ENCODE measurements around the gene BRINP2. TPM values are rescaled to one million over a fixed set of nuclear protein-coding genes. Genes with fewer than 3 reads are reported as not detected.
"Not testable (repeated sequence)": the region's sequence is repeated elsewhere in the genome, so short reads cannot be mapped to it uniquely, and the experiment has no call there.

The BRINP2 gene
- total and polyA plus RNA-seq, 2 of the 4 experiments (the other 2 are of a cell fraction): not detected

DNA sequence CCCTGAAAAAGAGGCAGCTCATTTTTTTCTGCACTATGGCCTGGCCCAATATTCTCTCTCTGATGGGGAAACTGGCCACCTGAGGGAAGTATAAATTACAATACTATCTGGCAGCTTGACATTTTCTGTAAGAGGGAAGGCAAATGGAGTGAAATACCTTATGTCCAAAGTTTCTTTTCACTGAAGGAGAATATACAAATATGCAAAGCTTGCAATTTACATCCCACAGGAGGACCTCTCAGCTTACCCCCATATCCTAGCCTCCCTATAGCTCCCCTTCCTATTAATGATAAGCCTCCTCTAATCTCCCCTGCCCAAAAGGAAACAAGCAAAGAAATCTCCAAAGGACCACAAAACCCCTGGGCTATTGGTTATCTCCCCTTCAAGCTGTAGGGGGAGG is 150.7 kb downstream of the BRINP2 start:
- H3K27me3 ChIP-seq (ENCODE audit: control insufficient read depth, insufficient read depth, low read length); H3K14ac ChIP-seq (replicated peaks; ENCODE audit: low read depth, low read length); H4K8ac ChIP-seq (ENCODE audit: low read depth in 2 of 2, low read length in 2 of 2); CTCF ChIA-PET; H3K4me1 ChIP-seq (ENCODE audit: control insufficient read depth, insufficient read depth, low read length); BruUV-seq (replicated peaks); ATAC-seq (ENCODE audit: low read depth); H3K56ac ChIP-seq (ENCODE audit: extremely low read depth, insufficient read depth, low read length); H3K9ac ChIP-seq (ENCODE audit: low read depth, low read length); H3K18ac ChIP-seq (ENCODE audit: low read depth, low read length); DNase-seq; H3K9me1 ChIP-seq (ENCODE audit: insufficient read depth, low read length); POLR2A ChIA-PET (ENCODE audit: unreplicated experiment); H2BK15ac ChIP-seq (ENCODE audit: low read depth, low read length); H2BK20ac ChIP-seq (ENCODE audit: low read depth, low read length); H4K20me1 ChIP-seq (ENCODE audit: insufficient read depth, low read length); H2AK5ac ChIP-seq (ENCODE audit: low read depth, low read length); H3K9me3 ChIP-seq (ENCODE audit: control insufficient read depth, insufficient read depth, low read length); H3K4me3 ChIP-seq (ENCODE audit: insufficient read depth, low read depth, low read length); H3K23ac ChIP-seq (ENCODE audit: low read depth, low read length); dilution Hi-C loops (cut with HindIII; ENCODE audit: low sequenced_read_pairs, unreplicated experiment); H2AK9ac ChIP-seq (replicated peaks; ENCODE audit: low read depth, low read length, poor library complexity); H3K4me2 ChIP-seq (ENCODE audit: low read depth, low read length); H3K79me1 ChIP-seq (ENCODE audit: low read depth in 1 of 2, low read length in 2 of 2); H2BK5ac ChIP-seq (ENCODE audit: low read depth, low read length, poor library complexity, severe bottlenecking); H2AFZ ChIP-seq (replicated peaks; ENCODE audit: low read length, poor library complexity); H4K5ac ChIP-seq (ENCODE audit: low read depth, low read length); in situ Hi-C loops (cut with MboI; ENCODE audit: low sequenced_read_pairs); intact Hi-C loops (cut with micrococcal nuclease); H3K27ac ChIP-seq (ENCODE audit: insufficient read depth, low read length); H3K36me3 ChIP-seq (ENCODE audit: control insufficient read depth, insufficient read depth, low read length); H2BK120ac ChIP-seq (ENCODE audit: low read depth, low read length); H3K4ac ChIP-seq (ENCODE audit: low read depth, low read length); H4K91ac ChIP-seq (ENCODE audit: insufficient read depth, low read depth, low read length): not testable (repeated sequence)
- peak; percentile 51 for TF ChIP-seq MAFK (IDR thresholded peaks at IDR 0.05; ENCODE audit: low read depth, low read length)

Data from IMR-90 (cell line).